ENCODE measurements around the gene EPS8L1.
"Not testable (repeated sequence)": the region's sequence is repeated elsewhere in the genome, so short reads cannot be mapped to it uniquely, and the experiment has no call there.

Gene EPS8L1

DNA sequence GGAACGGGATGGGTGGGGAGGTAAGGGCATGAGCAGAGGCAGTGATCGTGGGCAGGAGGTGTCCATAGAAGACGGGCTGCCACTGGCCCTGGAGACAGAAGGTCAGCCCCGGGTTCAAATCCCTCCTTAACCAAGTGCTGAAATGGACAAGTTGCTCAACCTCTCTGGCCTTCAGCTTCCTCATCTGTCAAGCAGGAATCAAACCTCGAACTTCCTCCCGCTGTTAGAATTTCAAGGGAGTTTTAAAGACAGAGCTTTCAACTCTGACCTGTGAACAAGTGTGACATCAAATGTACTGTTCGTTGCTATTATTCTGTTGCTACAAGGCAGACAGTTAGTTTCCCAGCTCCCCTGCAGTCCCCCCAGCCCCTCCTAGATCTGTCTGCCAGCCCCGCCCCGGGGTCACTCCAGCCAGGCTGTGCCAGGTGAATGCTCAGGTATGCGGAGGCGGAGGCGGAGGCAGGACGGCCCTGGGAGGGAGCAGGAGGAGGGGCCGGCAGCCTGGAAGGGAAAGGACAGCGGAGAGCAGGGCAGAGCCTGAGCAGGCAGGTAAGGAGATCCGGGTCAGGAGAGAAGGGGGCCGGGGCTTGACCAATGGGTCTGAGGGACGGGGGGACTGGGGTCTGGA is at the start of gene EPS8L1:
EPS8L1 (plus strand) TSS at position 499 of the 628 bp plus-strand sequence. CDS start 576 bp downstream, outside the sequence.
- peak; percentile 56 for DNase-seq

DNA sequence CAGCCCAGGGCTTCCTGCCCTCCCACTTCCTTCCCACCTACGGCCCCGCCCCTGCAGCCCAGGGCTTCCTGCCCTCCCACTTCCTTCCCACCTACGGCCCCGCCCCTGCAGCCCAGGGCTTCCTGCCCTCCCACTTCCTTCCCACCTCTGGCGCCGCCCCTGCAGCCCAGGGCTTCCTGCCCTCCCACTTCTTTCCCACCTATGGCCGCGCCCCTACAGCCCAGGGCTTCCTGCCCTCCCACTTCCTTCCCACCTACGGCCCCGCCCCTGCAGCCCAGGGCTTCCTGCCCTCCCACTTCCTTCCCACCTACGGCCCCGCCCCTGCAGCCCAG is 48.6 kb upstream of the EPS8L1 start:
- DNase-seq: not testable (repeated sequence)

DNA sequence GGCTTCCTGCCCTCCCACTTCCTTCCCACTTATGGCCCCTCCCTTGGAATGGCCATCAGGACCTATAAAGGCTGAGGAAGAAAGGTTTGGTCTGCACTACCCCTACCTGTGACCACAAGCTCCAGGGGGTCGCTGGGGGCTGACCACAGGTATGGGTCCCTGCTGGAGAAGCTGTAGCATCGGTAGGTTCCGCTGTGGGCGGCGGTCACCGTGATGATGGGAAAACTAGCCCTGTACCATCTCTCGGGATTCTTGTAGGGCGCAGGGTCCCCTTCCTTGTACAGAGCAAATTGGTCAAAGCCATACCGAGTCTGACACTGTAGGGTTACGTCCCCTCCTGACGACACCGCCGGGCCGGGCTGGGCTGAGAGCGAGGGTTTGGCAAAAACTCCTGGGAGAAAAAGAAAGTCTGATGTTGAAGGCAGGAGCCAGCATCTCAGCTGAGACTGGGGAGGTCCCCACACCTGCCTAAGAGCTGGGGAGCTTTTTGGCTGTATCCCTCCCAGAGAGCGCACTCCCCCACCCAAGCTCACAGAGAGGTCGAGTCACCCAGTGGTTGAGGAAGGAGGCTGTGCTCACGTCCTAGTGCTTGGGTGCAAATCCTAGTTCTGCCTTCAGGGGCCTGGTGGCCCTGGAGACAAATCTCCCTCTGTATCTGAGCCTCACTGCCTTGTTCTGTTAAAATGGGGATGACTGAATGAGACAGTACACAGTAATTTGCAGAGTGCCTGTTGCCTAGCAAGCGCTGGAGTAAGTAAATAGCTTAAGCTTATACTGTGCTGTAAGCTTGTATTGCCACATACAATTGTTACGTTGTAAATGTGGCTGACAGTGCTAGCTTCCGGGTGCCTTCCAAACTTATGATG is 48.0 kb upstream of the EPS8L1 start:
- DNase-seq: peak; percentile 38

DNA sequence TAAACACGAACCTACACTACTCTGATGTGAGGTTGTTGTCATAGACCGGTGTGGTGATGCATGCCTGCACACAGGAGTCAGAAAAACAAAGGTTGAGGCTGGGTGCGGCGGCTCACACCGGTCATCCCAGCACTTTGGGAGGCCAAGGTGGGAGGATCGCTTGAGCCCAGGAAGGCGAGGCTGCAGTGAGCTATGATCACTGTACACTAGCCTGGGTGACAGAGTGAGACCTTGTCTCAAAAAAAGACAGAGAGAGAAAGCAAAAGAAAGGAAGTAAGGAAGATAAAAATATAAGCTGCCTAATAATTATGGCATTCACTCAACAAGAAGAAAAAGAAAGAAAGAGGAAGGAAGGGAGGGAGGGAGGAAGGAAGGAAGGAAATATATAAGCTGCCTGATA is 46.9 kb upstream of the EPS8L1 start:
- DNase-seq: no peak

DNA sequence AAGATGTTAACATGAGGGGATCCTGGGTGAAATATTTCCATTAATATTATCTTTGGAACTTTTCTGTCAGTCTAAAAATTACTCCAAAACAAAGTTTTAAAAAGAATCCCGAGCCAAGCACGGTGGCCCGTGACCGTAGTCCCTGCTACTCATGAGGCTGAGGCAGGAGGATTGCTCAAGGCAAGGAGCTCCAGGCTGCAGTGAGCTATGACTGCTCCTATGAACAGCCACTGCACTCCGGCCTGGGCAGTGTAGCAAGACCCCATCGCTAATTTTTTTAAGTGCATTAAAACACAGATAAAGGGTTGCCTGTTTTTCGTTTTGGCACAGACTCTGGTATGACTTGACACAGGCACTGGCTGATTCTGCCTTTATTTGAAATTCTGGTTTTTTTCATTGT is 44.5 kb upstream of the EPS8L1 start:
- DNase-seq: no peak

DNA sequence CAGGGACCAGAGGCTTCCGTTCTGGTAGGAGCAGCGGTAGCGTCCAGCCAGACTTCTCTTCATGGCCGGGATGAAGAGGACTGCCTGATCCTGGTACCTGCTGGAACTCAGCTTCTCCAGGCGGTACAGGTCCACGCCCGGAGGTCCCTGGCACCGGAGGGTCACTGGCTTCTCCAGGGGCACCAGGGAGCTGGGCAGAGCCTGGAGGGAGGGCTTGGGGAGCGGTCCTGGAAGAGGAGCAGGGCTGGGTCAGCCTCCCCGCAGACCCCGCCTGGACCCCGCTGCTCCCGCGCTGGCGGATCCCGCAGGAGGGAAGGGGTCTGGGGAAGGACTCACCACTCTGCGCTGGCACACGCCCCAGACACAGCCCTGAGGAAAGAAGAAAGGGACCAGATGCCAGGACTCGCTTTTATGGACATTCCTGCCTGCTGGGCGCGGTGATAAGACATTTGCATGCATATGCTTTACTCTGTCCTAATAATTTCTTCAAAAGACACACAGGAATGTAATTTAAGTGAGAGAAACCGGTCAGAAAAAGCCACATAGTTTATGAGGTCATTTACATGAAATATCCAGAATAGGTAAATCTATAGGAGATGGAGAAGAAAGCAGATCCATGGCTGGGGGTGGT is 43.4 kb upstream of the EPS8L1 start:
- no peak for DNase-seq

DNA sequence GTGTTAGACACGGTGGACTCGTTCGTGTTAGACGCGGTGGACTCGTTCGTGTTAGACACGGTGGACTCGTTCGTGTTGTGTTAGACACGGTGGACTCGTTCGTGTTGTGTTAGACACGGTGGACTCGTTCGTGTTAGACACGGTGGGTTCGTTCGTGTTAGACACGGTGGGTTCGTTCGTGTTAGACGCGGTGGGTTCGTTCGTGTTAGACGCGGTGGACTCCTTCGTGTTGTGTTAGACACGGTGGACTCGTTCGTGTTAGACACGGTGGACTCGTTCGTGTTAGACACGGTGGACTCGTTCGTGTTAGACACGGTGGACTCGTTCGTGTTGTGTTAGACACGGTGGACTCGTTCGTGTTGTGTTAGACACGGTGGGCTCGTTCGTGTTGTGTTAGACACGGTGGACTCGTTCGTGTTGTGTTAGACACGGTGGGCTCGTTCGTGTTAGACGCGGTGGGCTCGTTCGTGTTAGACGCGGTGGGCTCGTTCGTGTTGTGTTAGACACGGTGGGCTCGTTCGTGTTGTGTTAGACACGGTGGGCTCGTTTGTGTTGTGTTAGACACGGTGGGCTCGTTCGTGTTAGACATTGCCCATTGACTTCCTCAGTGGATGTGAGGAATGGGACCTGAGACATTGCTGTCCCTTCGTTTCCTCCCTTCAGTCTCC is 42.6 kb upstream of the EPS8L1 start:
- not testable (repeated sequence) for DNase-seq

DNA sequence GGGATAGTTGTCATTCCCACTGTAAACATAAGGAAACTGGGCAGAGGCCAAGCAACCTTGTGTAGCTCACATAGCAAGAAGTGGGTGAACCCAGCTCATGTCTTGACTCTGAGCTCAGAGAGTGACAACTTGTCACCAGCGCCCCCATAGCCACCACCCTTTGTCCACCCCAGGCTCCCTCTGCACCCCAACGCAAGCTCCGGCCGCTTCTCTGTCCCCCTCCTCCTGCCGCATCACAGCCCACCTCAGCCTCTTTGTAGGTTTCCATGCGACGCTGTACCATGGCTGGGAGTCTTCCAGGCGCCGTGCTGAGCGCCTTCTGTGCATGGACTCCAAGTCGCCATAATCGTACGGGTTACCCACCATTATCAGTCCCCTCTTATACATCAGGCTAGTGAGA is 40.9 kb upstream of the EPS8L1 start:
- DNase-seq: no peak

DNA sequence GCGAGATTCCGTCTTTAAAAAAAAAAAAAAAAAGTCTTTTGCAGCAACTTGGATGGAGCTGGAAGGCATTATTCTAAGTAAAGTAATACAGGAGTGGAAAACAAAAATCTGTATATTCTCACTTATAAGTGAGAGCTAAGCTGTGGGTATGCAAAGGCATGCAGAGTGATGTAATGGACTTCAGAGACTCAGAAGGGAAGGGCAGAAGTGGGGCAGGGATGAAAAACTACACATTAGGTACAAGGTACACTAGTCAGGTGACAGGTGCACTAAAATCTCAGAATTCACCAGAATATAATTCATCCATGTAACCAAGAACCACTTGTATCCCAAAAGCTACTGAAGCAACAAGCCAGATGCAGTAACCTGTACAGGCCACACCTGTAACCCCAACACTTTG is 39.6 kb upstream of the EPS8L1 start:
- DNase-seq: no peak

DNA sequence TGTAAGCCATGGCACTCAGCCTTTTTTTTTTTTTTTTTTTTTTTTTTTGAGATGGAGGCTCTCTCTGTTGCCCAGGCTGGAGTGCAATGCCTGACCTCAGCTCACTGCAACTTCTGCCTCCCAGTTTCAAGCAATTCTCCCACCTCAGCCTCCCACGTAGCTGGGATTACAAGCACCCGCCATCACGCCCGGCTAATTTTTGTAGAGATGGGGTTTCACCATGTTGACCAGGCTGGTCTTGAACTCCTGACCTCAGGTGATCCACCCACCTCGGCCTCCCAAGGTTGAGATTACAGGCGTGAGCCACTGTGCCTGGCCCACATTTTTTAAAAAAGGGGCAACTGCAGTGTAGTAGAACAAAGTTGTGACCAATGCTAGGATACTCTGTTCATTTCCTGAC is 38.1 kb upstream of the EPS8L1 start:
- not testable (repeated sequence) for DNase-seq

DNA sequence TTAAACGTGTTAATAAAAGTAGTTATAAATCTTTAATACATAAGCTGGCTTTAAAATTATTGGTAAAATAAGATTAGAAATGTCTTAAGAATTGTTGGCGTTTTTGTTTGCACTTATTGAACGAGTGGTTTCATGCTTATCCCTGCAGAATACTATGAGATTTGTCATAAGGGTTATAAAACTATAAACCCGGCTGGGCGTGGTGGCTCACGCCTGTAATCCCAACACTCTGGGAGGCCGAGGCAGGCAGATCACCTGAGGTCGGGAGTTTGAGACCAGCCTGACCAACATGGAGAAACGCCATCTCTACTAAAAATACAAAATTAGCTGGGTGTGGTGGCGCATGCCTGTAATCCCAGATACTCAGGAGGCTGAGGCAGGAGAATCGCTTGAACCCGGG is 35.0 kb upstream of the EPS8L1 start:
- not testable (repeated sequence) for DNase-seq

DNA sequence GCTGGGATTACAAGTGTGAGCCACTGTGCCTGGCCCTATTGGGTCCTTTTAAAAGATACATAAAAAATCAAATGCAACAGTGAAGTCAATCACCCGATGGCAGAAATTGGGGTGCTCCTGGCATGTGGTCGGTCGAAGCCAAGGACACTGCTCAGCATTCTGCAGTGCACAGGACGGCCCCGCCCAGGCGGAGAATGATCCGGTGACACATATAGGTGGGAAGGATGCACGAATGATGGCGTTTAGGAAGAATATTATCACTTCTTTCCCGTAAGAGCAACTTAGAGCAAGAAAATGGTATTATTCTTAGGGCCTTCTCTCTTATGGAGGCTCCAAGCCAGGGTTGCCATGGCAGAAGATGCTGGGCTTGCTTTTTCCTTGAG is 34.4 kb upstream of the EPS8L1 start:
- no peak for DNase-seq

DNA sequence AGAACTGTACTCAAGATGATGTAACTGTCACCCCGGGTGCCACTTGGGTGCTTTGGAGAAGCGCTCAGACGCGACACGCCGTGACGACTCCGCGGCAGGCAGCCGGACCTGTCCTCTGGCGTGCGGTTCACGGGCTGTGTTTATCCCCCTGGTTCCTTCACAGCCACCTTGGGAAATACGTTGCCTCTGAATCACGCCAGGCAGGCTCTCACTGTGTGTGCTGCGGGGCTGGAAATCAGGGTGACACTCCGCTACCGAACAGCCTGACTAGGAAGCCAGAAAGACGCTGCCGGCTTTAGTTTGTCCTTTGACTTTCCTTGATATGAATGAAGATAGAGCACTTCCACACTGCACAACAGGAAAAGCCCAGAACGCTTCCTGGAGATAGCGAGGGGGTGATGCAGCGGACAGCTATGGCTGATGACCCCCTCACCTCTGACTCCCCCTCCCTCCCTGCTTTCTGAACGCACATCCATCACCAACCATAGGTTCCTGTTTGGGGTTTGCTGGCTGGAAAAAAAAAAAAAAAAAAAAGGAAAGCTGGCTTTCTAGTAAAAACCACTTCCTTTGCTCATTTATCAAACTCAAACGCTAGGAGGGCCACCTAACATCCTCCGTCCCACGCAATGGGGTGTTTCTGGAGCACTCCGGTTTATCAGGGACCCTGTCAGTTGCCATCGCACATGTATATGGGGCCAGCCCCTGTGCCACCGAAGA is 33.9 kb upstream of the EPS8L1 start:
- DNase-seq: no peak

DNA sequence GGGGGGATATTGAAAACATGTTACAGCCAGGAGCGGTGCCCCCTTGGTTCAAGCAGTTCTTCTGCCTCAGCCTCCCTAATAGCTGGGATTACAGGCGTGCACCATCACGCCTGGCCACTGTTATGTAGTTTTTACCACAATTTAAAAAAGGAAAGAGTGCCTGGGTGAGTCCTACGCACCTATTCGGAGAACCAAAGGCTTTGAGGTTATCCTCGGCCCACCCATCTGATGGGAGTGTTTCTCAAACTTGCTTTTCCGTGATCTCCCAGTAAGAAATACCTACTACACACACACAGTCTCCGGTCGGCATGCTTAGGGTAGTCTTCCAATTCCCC is 33.4 kb upstream of the EPS8L1 start:
- DNase-seq: no peak

DNA sequence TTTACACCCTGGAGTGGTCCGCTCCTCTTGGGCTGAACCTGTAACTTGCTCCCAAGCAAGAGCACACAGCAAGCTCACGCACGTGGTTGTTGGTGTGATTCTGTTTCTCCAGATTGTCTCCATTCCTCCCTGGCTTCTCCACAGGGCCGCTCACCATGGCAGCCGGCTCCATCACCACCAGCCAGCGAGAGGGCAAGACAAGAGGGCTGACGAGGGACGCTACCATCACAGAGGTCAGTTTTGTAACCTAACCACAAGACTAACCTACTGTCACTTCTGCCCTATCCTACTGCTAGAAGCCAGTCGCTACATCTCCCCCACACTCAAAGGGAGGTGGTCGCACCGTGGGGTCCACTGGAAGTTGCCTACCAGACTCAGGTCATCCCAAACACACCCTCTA is 33.0 kb upstream of the EPS8L1 start:
- no peak for DNase-seq

DNA sequence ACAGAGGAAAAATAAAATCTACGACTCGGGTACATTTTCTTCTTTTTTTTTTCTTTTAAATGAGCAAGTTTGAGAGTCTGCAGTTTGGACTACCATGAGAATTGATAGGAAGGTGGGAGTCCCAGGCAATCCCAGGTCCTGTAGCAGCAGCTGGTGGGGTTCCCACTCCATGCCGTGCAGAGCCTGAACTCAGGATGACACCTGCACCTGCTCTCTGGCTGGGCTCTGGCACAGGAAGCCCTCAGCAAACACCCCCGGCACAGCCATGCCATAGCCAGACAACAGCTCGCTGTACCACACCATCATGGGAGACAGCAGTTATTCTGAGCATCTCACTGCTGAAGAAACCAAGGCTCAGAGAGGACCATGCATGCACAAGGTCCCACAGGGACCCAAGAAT is 31.4 kb upstream of the EPS8L1 start:
- DNase-seq: no peak

DNA sequence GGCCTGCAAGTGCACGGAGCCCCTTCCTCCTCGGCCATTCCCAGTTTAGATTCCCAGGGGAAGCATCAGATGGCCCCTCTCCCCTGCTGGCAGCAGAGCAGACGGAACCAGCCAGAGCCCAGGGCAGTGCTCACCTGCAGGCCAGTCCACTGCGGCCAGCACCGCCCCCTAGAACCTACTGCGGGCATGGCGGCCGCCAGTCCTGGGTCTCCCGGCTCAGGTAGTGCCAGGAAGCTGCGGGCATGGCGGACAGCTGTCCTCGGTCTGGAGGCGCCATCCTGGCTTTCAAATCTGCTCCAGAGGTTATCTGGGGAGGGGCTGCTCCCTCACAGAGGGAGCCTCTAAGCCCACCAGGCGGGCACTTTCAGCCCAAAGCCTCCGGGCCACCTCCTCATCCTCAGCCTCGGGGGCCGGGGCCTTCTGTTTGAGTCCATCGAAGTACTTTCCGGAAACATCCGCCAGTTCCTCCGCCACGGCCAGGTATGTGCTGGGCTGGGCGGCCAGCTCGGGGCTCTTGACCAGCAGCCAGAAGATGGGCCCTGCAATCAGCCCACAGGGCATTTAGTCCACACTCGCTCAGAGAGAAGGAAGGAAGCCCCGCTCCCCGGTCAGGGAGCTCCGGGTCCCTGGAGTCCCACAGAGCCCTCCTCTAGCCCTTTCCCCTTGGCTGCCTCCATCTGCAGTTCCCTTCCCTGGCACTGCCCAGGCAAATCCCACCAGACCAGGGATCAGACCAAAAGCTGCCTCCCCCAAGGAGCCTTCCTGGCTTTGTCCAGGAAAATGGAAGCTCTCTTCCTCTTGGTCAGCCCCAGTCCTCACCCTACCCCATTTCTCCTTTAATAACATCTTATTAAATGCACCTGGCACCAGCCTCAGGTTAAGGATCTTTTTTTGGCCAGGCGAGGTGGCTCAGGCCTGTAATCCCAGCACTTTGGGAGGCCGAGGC is 30.6 kb upstream of the EPS8L1 start:
- no peak for DNase-seq

DNA sequence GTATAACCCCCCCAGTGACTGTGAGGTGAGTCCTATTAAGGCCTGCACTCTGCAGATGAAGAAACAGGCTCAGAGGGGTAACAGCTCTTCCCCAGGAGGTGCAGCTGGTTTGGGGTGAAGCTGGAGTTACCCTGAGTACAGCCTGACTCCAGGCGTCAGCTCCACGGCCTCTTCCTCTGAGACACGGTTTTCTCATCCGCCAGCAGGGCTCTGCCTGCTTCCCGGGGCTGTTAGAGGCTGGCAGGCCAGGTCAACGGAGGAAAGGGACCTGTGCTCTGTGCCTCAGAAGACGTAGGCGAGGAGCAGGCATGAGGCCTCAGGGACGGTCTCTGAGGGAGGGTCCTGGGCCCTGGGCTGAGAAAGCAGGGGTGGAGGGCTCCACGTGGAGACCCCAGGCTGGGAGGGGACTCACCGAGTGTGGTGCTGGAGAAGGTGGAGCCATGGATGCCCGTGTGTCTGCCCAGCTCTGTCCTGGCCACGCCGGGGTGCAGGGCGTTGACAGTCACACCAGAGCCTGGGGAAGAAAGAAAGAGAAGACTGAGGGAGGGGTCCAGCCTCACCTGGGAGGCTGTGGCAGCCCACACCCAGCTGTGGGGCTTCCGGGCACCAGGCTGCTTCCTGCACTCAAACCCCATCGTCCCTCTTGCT is 28.6 kb upstream of the EPS8L1 start:
- no peak for DNase-seq

DNA sequence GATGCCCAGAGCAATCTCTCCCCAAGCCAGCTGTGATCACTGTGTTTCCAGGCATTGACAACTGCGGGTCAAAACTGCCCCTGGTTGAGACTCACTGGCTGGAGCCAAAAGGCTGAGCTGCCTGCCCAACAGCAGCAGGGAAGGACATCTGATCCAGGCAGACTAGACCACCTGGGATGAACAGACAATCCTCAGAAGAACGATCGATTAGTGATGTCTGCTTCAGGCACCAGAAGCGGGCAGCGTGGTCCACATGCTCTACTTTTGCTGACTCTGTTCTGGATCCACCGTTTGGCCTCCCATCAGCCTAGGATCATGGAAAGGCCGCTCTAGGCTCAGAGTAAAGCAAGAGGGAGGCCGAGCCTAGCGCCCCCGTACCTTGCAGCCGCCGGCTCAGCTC is 27.7 kb upstream of the EPS8L1 start:
- DNase-seq: no peak

DNA sequence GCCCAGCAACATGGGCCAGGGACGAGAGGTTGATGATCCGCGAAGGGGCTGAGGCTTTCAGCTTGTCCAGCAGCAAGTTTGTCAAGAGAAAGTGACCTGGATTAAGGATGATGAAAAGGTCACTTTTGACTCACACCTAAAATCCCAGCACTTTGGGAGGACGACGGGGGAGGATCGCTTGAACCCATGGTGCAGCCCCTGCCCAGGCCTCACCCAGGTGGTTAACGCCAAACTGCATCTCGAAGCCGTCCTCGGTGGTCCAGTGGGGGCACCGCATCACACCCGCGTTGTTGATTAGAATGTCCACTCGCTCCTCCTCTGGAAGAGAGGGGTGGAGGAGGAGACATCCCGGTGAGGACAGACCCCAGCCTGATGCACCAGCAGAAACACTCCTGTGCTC is 27.2 kb upstream of the EPS8L1 start:
- no peak for DNase-seq

DNA sequence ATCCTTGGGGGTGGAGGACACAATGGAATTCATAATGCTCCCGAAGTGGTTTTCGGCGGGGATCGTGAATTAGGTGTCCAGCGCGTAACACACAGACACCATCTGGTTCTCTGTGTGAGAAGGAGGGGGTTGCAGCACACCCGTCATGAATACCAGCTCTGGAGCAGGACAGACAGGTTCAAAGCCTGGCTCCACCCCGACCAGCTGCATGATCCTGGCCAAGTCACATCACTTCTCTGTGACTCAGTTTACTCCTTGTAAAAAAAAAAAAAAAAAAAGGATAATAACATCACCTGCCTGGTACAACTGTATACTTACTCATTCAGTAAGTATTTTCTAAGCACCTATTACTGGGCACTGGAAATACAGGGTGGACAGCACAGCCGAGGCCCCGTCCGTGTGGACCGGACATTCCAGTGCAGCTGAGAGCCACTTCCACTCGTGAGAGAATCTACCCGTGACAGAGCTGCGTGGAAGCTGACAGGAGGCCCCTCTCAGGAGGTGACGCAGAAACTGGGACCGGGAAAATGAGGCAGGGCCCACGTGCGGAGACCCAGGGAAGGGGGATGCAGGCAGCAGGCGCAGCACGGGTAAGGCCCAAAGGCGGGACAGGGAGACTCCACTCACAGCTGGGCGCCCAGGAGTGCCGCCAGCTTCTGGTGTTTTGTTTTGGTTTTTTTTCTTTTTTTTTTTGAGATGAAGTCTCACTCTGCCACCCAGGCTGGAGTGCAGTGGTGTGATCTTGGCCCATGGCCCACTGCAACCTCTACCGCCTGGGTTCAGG is 24.7 kb upstream of the EPS8L1 start:
- DNase-seq: no peak
